GM12878 (cell line): ENCODE measurements around the gene CCN6. TPM values are rescaled to one million over a fixed set of nuclear protein-coding genes. Genes with fewer than 3 reads are reported as not detected.

Experiments used
- ATAC-seq: fragments of 200-7000 bp; cut with Tn5 transposase; 3 replicates; pipeline ENCODE4 v1.9.1; 2020; ENCODE audit warnings: mild to moderate bottlenecking, moderate library complexity
- BruUV-seq: library from RNA; stranded (reverse); fragments of 400-500 nt; replicated peaks from 2 replicates; lab custom pipeline; 2021; lab: Mats Ljungman, UMichigan
- CTCF ChIA-PET: fragments of 300-600 bp; sonication (Branson Sonifier 250); formaldehyde crosslinking; extraction: SDS; loops from one replicate; lab custom pipeline; 2021; ENCODE audit warnings: inconsistent platforms; lab: Yijun Ruan, JAX
- POLR2A ChIA-PET: fragments of 350-600 bp; formaldehyde crosslinking; extraction: SDS; loops from one replicate; lab custom pipeline; 2021; ENCODE audit warnings: inconsistent platforms; lab: Charles Lee
- RAD21 ChIA-PET: fragments of 300-600 bp; sonication (Branson Sonifier 250); formaldehyde crosslinking; loops from one replicate; lab custom pipeline; 2023; ENCODE audit warnings: antibody characterized with exemption; ENCODE audit not compliant: unreplicated experiment; lab: Charles Lee
- SMC1A ChIA-PET: fragments of 300-600 bp; sonication (Branson Sonifier 250); formaldehyde crosslinking; loops from one replicate; lab custom pipeline; 2023; ENCODE audit not compliant: unreplicated experiment, uncharacterized antibody; lab: Charles Lee
- DNase-seq: peaks from one replicate; pipeline ENCODE4 v3.0.0-alpha.2; 2011; ENCODE audit warnings: low read depth, low spot score
- FAIRE-seq: peaks from 3 replicates; lab custom pipeline; 2011; peaks lifted over from hg19 to GRCh38; lab: Jason Lieb, UNC
- H2AFZ ChIP-seq: 2 replicates; pipeline ENCODE4 v1.6.0; 2011; ENCODE audit warnings: low read depth, low read length, control low read depth; ENCODE audit not compliant: control insufficient read depth
- H3K27ac ChIP-seq: 2 replicates; pipeline ENCODE4 v1.5.1; 2011; ENCODE audit warnings: control low read depth; ENCODE audit not compliant: control insufficient read depth, insufficient read depth
- H3K27me3 ChIP-seq, 2 experiments: replicated peaks in 1 of 2; 2 replicates each; pipeline versions ENCODE4 v1.6.0 to v1.6.1; 2011; ENCODE audit warnings: low read length in 1 of 2; ENCODE audit not compliant: control insufficient read depth in 2 of 2, insufficient read depth in 2 of 2
- H3K36me3 ChIP-seq, 2 experiments: 2 replicates each; pipeline ENCODE4 v1.5.1; 2011; ENCODE audit warnings: low read length in 1 of 2; ENCODE audit not compliant: control insufficient read depth in 2 of 2, insufficient read depth in 2 of 2
- H3K4me1 ChIP-seq: 2 replicates; pipeline ENCODE4 v1.6.1; 2011; ENCODE audit warnings: mild to moderate bottlenecking, low read length, moderate library complexity, mixed read lengths; ENCODE audit not compliant: control insufficient read depth, insufficient read depth
- H3K4me2 ChIP-seq: 2 replicates; pipeline ENCODE4 v1.6.0; 2011; ENCODE audit warnings: control low read depth; ENCODE audit not compliant: control insufficient read depth, insufficient read depth
- H3K4me3 ChIP-seq: fragments of 200-600 bp; sonication (generic); 2 replicates; pipeline ENCODE4 v1.5.1; 2016
- H3K79me2 ChIP-seq: 2 replicates; pipeline ENCODE4 v1.6.0; 2011; ENCODE audit warnings: low read length; ENCODE audit not compliant: control insufficient read depth, insufficient read depth
- H3K9ac ChIP-seq: 2 replicates; pipeline ENCODE4 v1.8.0; 2011; ENCODE audit warnings: low read length, control low read depth, mixed read lengths; ENCODE audit not compliant: control insufficient read depth, insufficient read depth
- H3K9me3 ChIP-seq: replicated peaks from 3 replicates; pipeline ENCODE4 v1.5.1; 2011; ENCODE audit warnings: mild to moderate bottlenecking, low read length; ENCODE audit not compliant: control insufficient read depth, insufficient read depth
- H4K20me1 ChIP-seq: 2 replicates; pipeline ENCODE4 v1.6.0; 2011; ENCODE audit not compliant: control insufficient read depth, insufficient read depth
- ATF7 ChIP-seq: fragments of 450-650 bp; IDR thresholded peaks from 2 replicates; pipeline ENCODE4 v1.6.1; 2016; ENCODE audit warnings: low read depth, mild to moderate bottlenecking
- EED ChIP-seq: sonication (generic); IDR thresholded peaks from 2 replicates; pipeline ENCODE4 v1.6.1; 2016; ENCODE audit warnings: antibody characterized with exemption, low read depth
- EGR1 ChIP-seq, 2 experiments: IDR thresholded peaks; 1 replicate in 1 of 2; 2 replicates in 1 of 2; pipeline ENCODE4 v1.6.1; 2011 to 2012; ENCODE audit warnings: low read depth in 2 of 2, low read length in 2 of 2, borderline replicate concordance in 1 of 2, mild to moderate bottlenecking in 1 of 2, moderate library complexity in 1 of 2
- EP300 ChIP-seq, 2 experiments: fragments of 150-350 bp in 1 of 2; IDR thresholded peaks; 2 replicates each; pipeline ENCODE4 v1.6.1; 2011 to 2012; ENCODE audit warnings: low read depth in 2 of 2, low read length in 2 of 2, borderline replicate concordance in 1 of 2, improper control_type of control experiment in 1 of 2, inconsistent platforms in 1 of 2; ENCODE audit not compliant: control insufficient read depth in 1 of 2
- MEF2B ChIP-seq: fragments of 450-650 bp; IDR thresholded peaks from 2 replicates; pipeline ENCODE4 v1.6.1; 2018; ENCODE audit warnings: mild to moderate bottlenecking, moderate library complexity; ENCODE audit not compliant: partially characterized antibody, poor library complexity, severe bottlenecking
- PAX5 ChIP-seq: IDR thresholded peaks from 2 replicates; pipeline ENCODE4 v1.6.1; 2011; ENCODE audit warnings: low read depth, low read length, borderline replicate concordance
- ZNF24 ChIP-seq: fragments of 450-650 bp; IDR thresholded peaks from 2 replicates; pipeline ENCODE4 v1.6.1; 2017; ENCODE audit warnings: antibody characterized with exemption, mild to moderate bottlenecking
- WGBS: methylation state at CpG from one replicate; pipeline ENCODE4 v1.1.6; 2016; ENCODE audit warnings: low lambda C conversion rate; ENCODE audit not compliant: insufficient replicate concordance, insufficient coverage; ENCODE audit errors: missing lambda C conversion rate; 5-methylcytosine and 5-hydroxymethylcytosine counted together
- in situ Hi-C: fragments of 300-500 bp; cut with MboI; formaldehyde crosslinking; loops from 9 replicates; pipeline ENCODE4 v1.14.3; 2018; ENCODE audit warnings: mixed read lengths
- intact Hi-C: fragments of 100-400 bp; cut with micrococcal nuclease; formaldehyde crosslinking; loops from one replicate; pipeline ENCODE4 v1.14.2; 2022; ENCODE audit not compliant: unreplicated experiment
- polyA plus RNA-seq, 11 experiments: library from polyadenylated mRNA; depleted of rRNA in 4 of 11; unstranded in 6 of 11; stranded (reverse) in 5 of 11; fragments of >200 nt; fragmentation: Nextera tagmentation in 4 of 11; fragmentation: Illumina TruSeq in 1 of 11; extraction: Ambion mirVana in 4 of 11; extraction: Trizol in 1 of 11; gene quantifications; 1 replicate in 1 of 11; 2 replicates in 10 of 11; pipeline versions ENCODE4 v1.2.1 to v1.2.3, GENCODE V29; 2011 to 2016; ENCODE audit warnings: inconsistent platforms in 2 of 11, missing spikeins in 2 of 11, low read depth in 1 of 11
- total RNA-seq, 4 experiments: library from RNA; depleted of rRNA in 3 of 4; stranded (reverse); fragments of >200 nt in 3 of 4; fragmentation: Illumina TruSeq in 1 of 4; extraction: Trizol in 1 of 4; gene quantifications; 2 replicates each; pipeline versions ENCODE4 v1.2.1 to v1.2.3, GENCODE V29; 2013 to 2021
- TF ChIP-seq, protein P1 (sequence below): fragments of 450-650 bp; formaldehyde crosslinking; IDR thresholded peaks from 2 replicates; pipeline ENCODE4 v1.4.0; 2022; ENCODE audit warnings: mild to moderate bottlenecking, moderate library complexity

Gene CCN6
- total and polyA plus RNA-seq, 10 of the 15 experiments (the other 5 are each of a cell fraction or from before 2014, with no cell fraction given), result 0.05 to 0.24 (median 0.19) TPM; not detected in 5

DNA sequence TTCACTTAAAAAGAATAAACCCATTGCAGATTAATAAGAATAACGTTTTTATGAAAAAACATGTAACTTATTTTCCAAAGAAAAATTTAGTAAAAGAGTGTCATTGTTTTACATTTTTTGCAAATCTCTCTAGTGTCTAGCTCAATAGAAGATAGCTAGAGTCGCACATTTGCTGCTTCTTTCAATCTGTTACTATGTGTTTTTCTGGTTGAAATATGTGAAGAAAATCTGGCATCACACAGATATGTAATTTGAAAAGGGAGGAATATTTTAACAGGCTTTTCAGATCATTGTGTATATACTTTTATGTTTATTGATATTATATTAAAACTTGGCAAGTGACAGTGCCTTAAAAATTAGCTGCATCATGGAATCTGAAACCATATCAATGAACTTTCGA is 9.1 kb downstream of the CCN6 start (continued):
- TF ChIP-seq MEF2B, result no peak

- Histone ChIP-seq H3K27me3 (no peaks in the 10 kb centered on the region), H3K9ac (no peak overlapping the region), H3K9me3 (no peaks in the 10 kb centered on the region), H3K36me3 (no peaks in the 10 kb centered on the region; a peak in 1 of 4 replicates), H3K4me3 (no peak overlapping the region), H3K79me2 (no peaks in the 10 kb centered on the region), H3K4me1 (no peaks in the 10 kb centered on the region), H3K4me2 (no peak overlapping the region), H2AFZ (no peak overlapping the region), H4K20me1 (no peaks in the 10 kb centered on the region), H3K27ac (no peak overlapping the region)
- ChIA-PET RAD21 (no interaction called here), SMC1A (interaction anchor here (0.9 kb wide), 1 partner anchor 9 kb away, joined by 3 read pairs; no protein-coding TSS in a partner anchor), POLR2A (no interaction called here), CTCF (interaction anchor here (0.6 to 2.4 kb wide), 6 partner anchors 19 to 97 kb away, joined by 3 to 7 read pairs (median 3); no protein-coding TSS in a partner anchor)
- no peak for FAIRE-seq
- in situ Hi-C loops, result no loop called here
- WGBS, result 41% methylated on average over 6 of the region's 6 CpGs
- no peak for ATAC-seq
- DNase-seq, result no peak
- intact Hi-C loops, result no loop called here
- no peak for TF ChIP-seq EP300 (IDR thresholded peaks at IDR 0.05; ENCODE audit: borderline replicate concordance in 1 of 2, control insufficient read depth in 1 of 2, low read depth in 2 of 2, low read length in 2 of 2)
- TF ChIP-seq PAX5, result no peak
- no peak for TF ChIP-seq EGR1 (IDR thresholded peaks at IDR 0.05; ENCODE audit: borderline replicate concordance in 1 of 2, low read depth in 2 of 2, low read length in 2 of 2)
- no peak for TF ChIP-seq ZNF24
- TF ChIP-seq, protein P1, sequence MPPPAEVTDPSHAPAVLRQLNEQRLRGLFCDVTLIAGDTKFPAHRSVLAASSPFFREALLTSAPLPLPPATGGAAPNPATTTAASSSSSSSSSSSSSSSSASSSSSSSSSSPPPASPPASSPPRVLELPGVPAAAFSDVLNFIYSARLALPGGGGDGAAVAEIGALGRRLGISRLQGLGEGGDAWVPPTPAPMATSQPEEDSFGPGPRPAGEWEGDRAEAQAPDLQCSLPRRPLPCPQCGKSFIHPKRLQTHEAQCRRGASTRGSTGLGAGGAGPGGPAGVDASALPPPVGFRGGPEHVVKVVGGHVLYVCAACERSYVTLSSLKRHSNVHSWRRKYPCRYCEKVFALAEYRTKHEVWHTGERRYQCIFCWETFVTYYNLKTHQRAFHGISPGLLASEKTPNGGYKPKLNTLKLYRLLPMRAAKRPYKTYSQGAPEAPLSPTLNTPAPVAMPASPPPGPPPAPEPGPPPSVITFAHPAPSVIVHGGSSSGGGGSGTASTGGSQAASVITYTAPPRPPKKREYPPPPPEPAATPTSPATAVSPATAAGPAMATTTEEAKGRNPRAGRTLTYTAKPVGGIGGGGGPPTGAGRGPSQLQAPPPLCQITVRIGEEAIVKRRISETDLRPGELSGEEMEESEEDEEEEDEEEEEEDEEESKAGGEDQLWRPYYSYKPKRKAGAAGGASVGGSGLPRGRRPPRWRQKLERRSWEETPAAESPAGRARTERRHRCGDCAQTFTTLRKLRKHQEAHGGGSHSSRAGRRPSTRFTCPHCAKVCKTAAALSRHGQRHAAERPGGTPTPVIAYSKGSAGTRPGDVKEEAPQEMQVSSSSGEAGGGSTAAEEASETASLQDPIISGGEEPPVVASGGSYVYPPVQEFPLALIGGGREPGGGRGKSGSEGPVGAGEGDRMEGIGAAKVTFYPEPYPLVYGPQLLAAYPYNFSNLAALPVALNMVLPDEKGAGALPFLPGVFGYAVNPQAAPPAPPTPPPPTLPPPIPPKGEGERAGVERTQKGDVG (CRISPR knock-in tag), result no peak
- TF ChIP-seq ATF7, result no peak
- TF ChIP-seq EED, result no peak
- no TSS peak for BruUV-seq
Observed at GRCh38 chr6:112065426-112065986, 11.6 kb downstream of the CCN6 start.
